Measurements from ENCODE around the gene CREBZF.
"Not testable (repeated sequence)": the region's sequence is repeated elsewhere in the genome, so short reads cannot be mapped to it uniquely, and the experiment has no call there.

CREBZF gene

GRCh38 chr11:85668157-85668556 is 3.2 kb upstream of the CREBZF start:
- DNase-seq: no peak

- DNase-seq: no peak
These were observed 1.8 kb upstream of the CREBZF start for GRCh38 chr11:85666687-85667086.

GRCh38 chr11:85665733-85666132 is 804 bp upstream of the CREBZF start:
- no peak for DNase-seq

DNA sequence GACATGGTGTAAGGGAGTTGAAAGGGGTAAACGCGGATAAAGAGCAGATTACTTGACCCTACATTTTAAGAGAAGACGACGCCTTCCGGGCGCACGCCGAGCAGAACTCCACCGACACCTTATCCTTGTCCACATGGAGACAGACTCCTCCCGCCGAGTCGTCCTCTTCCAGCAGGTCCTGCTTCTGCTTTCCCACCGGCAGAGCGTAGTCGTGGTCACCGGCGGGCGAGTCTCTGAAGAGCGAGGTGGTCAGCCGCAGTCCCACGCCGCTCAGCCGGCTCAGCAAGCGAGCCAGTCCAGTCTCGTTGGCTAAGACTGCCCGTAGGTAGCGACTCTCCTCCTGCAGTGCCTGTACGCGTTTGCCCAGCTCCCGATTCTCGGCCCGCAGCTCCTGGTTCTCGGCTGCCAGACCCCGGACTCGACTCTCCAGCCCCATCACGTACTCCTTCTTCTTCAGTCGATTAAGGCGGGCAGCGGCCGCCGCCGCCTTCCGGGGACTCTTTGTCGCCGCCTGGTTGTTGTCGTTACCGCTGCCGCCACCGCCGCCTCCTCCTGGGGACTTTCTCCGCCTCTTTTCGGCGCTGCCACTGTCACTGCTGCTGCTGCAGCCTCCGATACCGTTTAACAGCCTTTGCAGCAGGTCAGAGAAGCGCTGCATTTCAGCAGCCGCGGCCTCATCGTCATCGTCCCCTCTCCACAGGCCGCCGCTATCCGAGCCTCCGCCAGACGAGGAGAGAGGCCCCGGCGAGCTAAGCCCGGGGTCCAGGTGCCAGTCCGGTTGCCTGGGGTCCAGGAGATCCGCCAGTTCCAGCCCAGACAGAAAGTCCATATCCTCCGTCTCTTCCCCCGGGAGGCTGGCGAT is 945 bp downstream of the CREBZF start:
- DNase-seq: peak; percentile 61 to 71

DNA sequence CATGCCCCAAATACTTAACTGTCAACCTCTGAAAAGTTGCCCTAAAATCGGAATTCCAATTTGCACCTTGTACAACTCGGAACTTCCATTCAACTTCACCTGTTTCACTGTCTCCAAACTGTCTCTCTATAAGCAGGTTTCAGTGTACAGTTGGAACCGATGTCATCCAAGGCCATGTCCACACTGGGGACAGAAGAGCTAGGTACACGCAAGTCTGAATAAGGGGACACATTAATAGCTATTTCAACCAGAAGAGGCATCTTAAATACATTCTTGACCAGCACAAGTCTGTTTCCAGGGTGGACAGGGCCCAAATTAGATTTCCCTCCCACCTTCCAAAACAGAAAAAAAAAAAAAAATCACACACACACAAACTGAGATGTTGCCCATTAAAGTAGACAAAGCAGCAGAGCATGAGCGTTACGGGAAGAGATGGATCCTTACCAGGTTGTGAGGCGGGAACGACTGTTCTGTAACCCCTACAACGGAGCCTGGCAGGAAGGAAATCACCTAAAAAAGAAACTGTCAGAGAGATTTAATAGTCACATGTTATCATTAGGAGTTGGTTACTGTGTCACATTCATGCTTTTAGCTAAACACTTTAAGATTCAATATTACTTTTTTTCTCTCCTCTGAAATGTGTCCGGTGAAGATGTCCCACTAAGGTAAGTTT is 1.7 kb downstream of the CREBZF start:
- no peak for DNase-seq

DNA sequence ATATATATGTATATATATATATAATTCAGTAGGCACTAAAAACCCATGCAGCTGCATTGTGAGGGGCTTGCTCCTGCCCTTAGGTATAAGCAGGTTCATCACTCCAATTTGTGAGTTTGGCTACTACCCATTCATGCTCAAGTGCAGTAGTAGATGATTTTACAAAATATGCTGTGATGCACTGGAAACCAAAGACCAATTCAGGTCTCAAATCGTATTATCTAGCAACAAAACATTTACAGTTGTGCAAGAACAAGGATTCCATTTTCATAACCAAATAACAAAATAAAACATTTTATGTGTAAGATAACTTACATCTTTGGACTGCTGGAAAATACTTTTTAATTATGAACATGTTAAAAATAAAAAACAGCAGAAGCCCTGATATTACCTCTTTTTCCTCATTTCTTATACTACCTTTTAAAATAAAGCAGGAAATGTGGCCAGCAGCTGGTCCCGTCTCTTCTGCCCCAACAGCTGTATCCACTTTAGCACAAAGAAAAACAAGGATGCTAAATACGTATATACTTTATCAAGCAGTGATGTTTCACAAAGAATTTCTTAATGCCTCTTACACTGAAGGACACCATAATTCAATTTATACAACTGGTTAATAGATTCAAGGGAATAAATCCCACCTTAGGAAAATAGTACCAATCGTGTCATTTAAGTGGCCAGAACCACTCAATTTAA is 2.8 kb downstream of the CREBZF start:
- DNase-seq: no peak

DNA sequence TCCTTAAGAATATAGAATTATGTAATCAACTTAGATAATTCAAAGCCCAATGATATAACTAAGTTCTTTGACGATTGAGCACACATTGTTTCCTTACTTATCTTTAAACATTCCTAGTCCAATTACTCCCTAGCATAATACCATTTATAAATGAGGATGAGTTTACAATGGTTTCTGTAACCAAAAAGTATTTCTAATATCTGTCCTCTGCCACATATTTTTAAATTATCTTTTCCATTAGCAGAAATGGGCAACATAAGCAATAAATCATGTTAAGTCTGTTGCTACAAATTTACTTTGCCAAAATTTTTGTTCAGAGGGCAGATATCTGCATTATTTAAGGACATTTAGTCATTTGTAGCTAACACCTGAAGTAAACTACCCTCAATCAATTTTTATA is 6.7 kb downstream of the CREBZF start:
- no peak for DNase-seq

- no peak for DNase-seq
These were observed 8.2 kb downstream of the CREBZF start for GRCh38 chr11:85656777-85657176.

GRCh38 chr11:85654343-85654742 is 10.6 kb downstream of the CREBZF start:
- not testable (repeated sequence) for DNase-seq

DNA sequence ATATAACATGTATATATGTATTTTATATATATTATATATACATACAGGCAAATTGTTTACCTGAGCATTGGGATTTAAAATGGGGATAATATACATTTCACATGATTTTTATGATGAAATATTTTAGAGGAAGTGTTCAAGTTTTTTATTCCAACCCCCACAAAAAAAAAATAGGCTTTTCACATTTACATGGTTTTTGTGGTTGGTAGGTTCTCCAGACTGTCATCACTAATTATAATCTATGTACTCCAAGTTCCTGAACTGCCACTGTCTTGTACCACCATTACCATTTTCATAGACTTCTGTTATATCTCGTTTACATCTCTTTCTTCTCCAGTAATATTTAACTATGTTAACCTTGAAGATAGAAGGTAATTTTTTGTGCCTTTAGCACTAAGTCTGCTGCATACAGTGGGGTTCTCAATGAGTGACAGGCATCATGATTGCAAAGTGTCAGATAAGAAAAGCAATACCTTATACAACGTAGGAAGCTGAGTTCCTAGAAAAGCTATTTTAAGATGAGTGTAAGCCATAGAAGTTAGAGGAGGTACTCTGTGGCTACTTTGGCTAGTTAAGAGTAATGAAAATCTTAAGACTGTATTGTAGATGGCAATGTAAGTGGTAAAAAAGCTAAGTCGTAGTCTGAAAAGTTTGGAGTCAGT is 12.0 kb downstream of the CREBZF start:
- no peak for DNase-seq

GRCh38 chr11:85651118-85651517 is 13.8 kb downstream of the CREBZF start:
- DNase-seq: no peak

DNA sequence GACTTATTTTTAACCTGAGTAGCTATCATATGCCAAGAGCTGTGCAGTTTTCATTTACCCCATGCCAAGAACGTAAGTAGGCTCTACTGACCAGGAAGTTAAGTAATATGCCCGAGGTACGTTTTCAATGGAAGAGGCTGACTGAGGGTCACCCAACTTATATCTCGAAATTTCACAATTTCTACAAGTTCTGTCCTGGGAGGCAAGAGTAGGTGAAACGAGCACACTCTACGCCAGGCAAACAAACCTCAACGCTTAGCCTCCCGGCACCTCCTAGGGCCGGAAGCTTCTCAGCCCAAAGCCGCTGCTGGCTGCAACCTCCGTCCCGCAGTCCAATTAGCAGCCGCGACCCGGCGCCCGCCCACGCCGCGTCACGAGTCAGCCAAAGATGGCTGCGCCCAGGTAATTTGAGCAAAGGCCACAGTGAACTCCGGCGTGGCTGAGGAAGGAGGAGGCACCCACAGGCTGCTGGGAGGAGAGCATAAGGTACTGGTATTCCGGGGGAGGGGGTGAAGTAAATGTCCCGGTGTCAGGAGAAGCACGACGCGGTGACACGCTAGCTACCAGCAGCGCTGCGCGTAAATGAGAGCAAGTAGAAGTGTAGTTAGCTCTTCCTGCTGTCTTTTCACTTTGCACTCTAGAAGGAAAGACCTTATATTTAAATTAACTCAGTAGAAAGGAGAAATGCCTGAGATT is 17.2 kb downstream of the CREBZF start, which contains the start of gene TMEM126A:
TSS of gene TMEM126A (plus strand) at position 364 of the 696 bp plus-strand sequence. CDS start 2,289 bp downstream, outside the sequence.
- DNase-seq: peak; percentile 56 to 80

DNA sequence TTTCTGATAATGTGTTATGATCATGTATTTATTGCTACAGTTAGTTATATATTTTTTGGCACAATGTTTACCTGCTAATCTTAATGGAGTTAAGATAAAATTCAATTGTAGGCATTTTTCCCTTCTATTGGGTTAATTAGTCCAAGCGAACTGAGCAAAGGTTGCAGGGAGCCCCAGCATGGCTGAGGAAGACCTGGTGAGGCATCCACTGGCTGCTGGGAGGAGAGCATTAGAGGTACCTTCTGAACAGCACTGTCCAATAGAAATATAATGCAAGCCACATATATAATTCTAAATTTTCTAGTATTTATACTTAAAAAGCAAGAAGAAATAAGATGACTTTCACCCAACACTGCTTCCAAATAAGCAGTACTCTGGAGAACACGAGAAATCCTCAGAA is 17.9 kb downstream of the CREBZF start:
- DNase-seq: no peak

DNA sequence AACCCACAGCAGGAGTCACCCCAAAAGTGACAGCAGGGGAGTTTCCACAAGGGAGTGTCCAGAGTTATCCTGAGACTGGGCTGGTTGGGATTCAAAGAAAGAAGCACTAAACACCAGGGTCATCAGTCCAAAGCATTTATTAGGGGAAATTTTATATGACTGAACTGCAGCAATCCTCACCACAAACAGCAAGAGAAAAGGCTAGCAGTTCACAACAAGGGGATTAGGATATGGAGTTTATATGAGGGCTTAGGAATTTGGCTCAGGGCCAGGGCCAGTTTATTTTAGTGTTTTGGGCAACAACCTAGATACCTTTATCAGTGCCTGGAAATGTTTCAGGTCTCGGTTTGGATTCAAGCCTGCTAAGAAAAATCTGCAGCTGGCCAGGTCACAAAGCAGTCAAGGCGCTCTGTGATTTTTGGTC is 21.7 kb downstream of the CREBZF start:
- no peak for DNase-seq

DNA sequence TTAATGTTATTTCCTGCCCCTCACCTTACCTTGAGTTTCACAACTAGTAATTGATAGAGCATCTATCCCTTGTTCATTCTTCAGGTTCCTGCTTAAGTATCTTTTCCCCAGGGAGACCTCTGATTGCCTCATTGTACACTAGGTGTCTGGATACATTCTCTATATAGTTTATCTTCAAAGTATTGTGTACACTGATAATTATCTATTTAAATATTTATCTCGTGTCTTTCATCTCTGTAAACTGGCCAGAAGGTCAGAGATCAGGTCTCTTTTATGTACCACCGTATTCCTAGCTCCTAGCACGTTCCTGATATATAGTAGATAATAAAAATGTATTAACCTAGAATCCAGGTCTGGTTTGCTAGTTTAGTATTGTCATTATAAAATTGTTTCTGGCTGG is 30.2 kb downstream of the CREBZF start:
- no peak for DNase-seq

GRCh38 chr11:85628771-85629341 is 36.1 kb downstream of the CREBZF start:
- DNase-seq: no peak

GRCh38 chr11:85627998-85628770 is 36.7 kb downstream of the CREBZF start, which contains the start of gene TMEM126B:
TSS of gene TMEM126B (plus strand) at chr11:85628593. CDS start at chr11:85628608, 15 bp downstream.
- DNase-seq: peak; percentile 76 to 96

- no peak for DNase-seq
These were observed 37.5 kb downstream of the CREBZF start, which contains the start of gene DLG2 for GRCh38 chr11:85627332-85627997. TSS of gene DLG2 (minus strand) at chr11:85627344.

- DNase-seq: no peak
These were observed 38.4 kb downstream of the CREBZF start for GRCh38 chr11:85626496-85626895.

GRCh38 chr11:85620256-85620655 is 44.7 kb downstream of the CREBZF start:
- DNase-seq: no peak
